Ectodermal cell (in vitro differentiated cells): ENCODE data around the gene ARMC6.

Experiments used
- H3K27ac ChIP-seq: 2 replicates; pipeline ENCODE4 v1.7.0; 2013; ENCODE audit warnings: mild to moderate bottlenecking, low read depth, low read length; ENCODE audit not compliant: insufficient read depth, poor library complexity, severe bottlenecking
- H3K27me3 ChIP-seq: 2 replicates; pipeline ENCODE4 v1.7.0; 2013; ENCODE audit warnings: mild to moderate bottlenecking, low read length; ENCODE audit not compliant: insufficient read depth, control insufficient read depth, poor library complexity, severe bottlenecking
- H3K36me3 ChIP-seq: one replicate; pipeline ENCODE4 v1.7.0; 2013; ENCODE audit warnings: low read length; ENCODE audit not compliant: control insufficient read depth, insufficient read depth
- H3K4me1 ChIP-seq: one replicate; pipeline ENCODE4 v1.7.0; 2013; ENCODE audit warnings: low read length; ENCODE audit not compliant: control insufficient read depth, insufficient read depth
- H3K4me3 ChIP-seq: 2 replicates; pipeline ENCODE4 v1.7.0; 2013; ENCODE audit warnings: low read depth, low read length, control low read depth; ENCODE audit not compliant: insufficient read depth
- H3K9me3 ChIP-seq: 2 replicates; pipeline ENCODE4 v1.7.0; 2013; ENCODE audit warnings: mild to moderate bottlenecking, low read length, moderate library complexity; ENCODE audit not compliant: control insufficient read depth
- WGBS, 2 experiments: methylation state at CpG; one replicate each; pipeline ENCODE4 v1.1.7; 2013; ENCODE audit warnings: missing lambda C conversion rate in 2 of 2; 5-methylcytosine and 5-hydroxymethylcytosine counted together

ARMC6 gene

GRCh38 chr19:19052921-19053320 is 19.5 kb downstream of the ARMC6 start:
- no peaks in the 10 kb centered on the region for H3K27me3 ChIP-seq
- peaks cover 40% of the 10 kb centered on the region for H3K36me3 ChIP-seq
- 95 to 97% methylated on average over 1 of the region's 1 CpG for WGBS, 2 experiments
- H3K27ac ChIP-seq, result no peak overlapping the region
- H3K4me3 ChIP-seq, result no peak overlapping the region
- H3K9me3 ChIP-seq, result no peaks in the 10 kb centered on the region
- no peaks in the 10 kb centered on the region for H3K4me1 ChIP-seq

- Histone ChIP-seq H3K4me3 (no peak overlapping the region), H3K36me3 (peaks cover 40% of the 10 kb centered on the region)
These were observed 20.3 kb downstream of the ARMC6 start for GRCh38 chr19:19053508-19054314.

GRCh38 chr19:19054315-19054938 is 21.0 kb downstream of the ARMC6 start:
- 95 to 96% methylated on average over 15 of the region's 15 CpGs for WGBS, 2 experiments
- no peaks in the 10 kb centered on the region for H3K27me3 ChIP-seq
- peaks cover 40% of the 10 kb centered on the region for H3K36me3 ChIP-seq
- no peaks in the 10 kb centered on the region for H3K4me1 ChIP-seq
- H3K9me3 ChIP-seq, result no peaks in the 10 kb centered on the region
- no peak overlapping the region for H3K4me3 ChIP-seq
- H3K27ac ChIP-seq, result no peak overlapping the region

More at GRCh38 chr19:19053508-19054314, 20.3 kb downstream of the ARMC6 start:
- Histone ChIP-seq H3K4me1 (no peaks in the 10 kb centered on the region), H3K9me3 (no peaks in the 10 kb centered on the region), H3K27ac (no peak overlapping the region), H3K27me3 (no peaks in the 10 kb centered on the region)
- WGBS, 2 experiments, result 92 to 93% methylated on average over 25 of the region's 25 CpGs

GRCh38 chr19:19054939-19055440 is 21.6 kb downstream of the ARMC6 start:
- Histone ChIP-seq H3K4me1 (no peaks in the 10 kb centered on the region), H3K27ac (no peak overlapping the region), H3K36me3 (peaks cover 40% of the 10 kb centered on the region), H3K9me3 (no peaks in the 10 kb centered on the region), H3K27me3 (no peaks in the 10 kb centered on the region), H3K4me3 (no peak overlapping the region)
- 96% methylated on average over 19 of the region's 19 CpGs for WGBS, 2 experiments

- H3K27ac ChIP-seq, result no peak overlapping the region
- WGBS, 2 experiments, result 96 to 97% methylated on average over 13 of the region's 13 CpGs
- H3K36me3 ChIP-seq, result peaks cover 40% of the 10 kb centered on the region
- H3K9me3 ChIP-seq, result no peaks in the 10 kb centered on the region
- no peak overlapping the region for H3K4me3 ChIP-seq
- H3K27me3 ChIP-seq, result no peaks in the 10 kb centered on the region
- H3K4me1 ChIP-seq, result no peaks in the 10 kb centered on the region
These were observed 22.3 kb downstream of the ARMC6 start for GRCh38 chr19:19055701-19056100.

- Histone ChIP-seq H3K27me3 (no peaks in the 10 kb centered on the region), H3K27ac (no peak overlapping the region), H3K4me3 (no peak overlapping the region), H3K4me1 (no peaks in the 10 kb centered on the region), H3K36me3 (peaks cover 36% of the 10 kb centered on the region), H3K9me3 (no peaks in the 10 kb centered on the region)
- WGBS, 2 experiments, result 94 to 95% methylated on average over 9 of the region's 9 CpGs
These were observed 23.4 kb downstream of the ARMC6 start for GRCh38 chr19:19056636-19057275.

GRCh38 chr19:19057317-19057716 is 23.9 kb downstream of the ARMC6 start:
- H3K4me3 ChIP-seq, result no peak overlapping the region
- H3K4me1 ChIP-seq, result no peaks in the 10 kb centered on the region
- no peaks in the 10 kb centered on the region for H3K27me3 ChIP-seq
- H3K36me3 ChIP-seq, result peaks cover 31% of the 10 kb centered on the region
- H3K27ac ChIP-seq, result no peak overlapping the region
- no peaks in the 10 kb centered on the region for H3K9me3 ChIP-seq
- 95 to 96% methylated on average over 13 of the region's 13 CpGs for WGBS, 2 experiments

GRCh38 chr19:19057720-19058119 is 24.3 kb downstream of the ARMC6 start:
- no peak overlapping the region for H3K27ac ChIP-seq
- peaks cover 27% of the 10 kb centered on the region for H3K36me3 ChIP-seq
- H3K4me3 ChIP-seq, result no peak overlapping the region
- H3K27me3 ChIP-seq, result no peaks in the 10 kb centered on the region
- no peaks in the 10 kb centered on the region for H3K9me3 ChIP-seq
- no peaks in the 10 kb centered on the region for H3K4me1 ChIP-seq
- 86% methylated on average over 7 of the region's 7 CpGs for WGBS, 2 experiments

GRCh38 chr19:19059018-19059836 is 25.8 kb downstream of the ARMC6 start:
- H3K9me3 ChIP-seq, result no peaks in the 10 kb centered on the region
- peaks cover 4% of the 10 kb centered on the region for H3K27me3 ChIP-seq
- H3K4me3 ChIP-seq, result no peak overlapping the region
- no peak overlapping the region for H3K27ac ChIP-seq
- H3K4me1 ChIP-seq, result peaks cover 1% of the 10 kb centered on the region
- 91% methylated on average over 17 of the region's 17 CpGs for WGBS, 2 experiments
- peaks cover 19% of the 10 kb centered on the region for H3K36me3 ChIP-seq
